Keratinocyte (primary cell): ENCODE measurements around the gene ALS2CL.

Experiments used
- EZH2 ChIP-seq: IDR thresholded peaks from one replicate; pipeline ENCODE4 v1.6.1; 2012; ENCODE audit warnings: inconsistent platforms, mild to moderate bottlenecking, low read length, moderate library complexity
- TF ChIP-seq, protein P1 (sequence below), 3 experiments: IDR thresholded peaks in 1 of 3; conservative IDR thresholded peaks in 1 of 3; optimal IDR thresholded peaks in 1 of 3; 2 replicates in 2 of 3; 3 replicates in 1 of 3; pipeline versions ENCODE3 to v1.5.1; 2011; ENCODE audit warnings: low read length in 3 of 3, mild to moderate bottlenecking in 3 of 3, moderate library complexity in 2 of 3, control low read depth in 1 of 3, inconsistent platforms in 1 of 3; ENCODE audit not compliant: insufficient read depth in 2 of 3; ENCODE audit errors: extremely low read depth in 1 of 3

GRCh38 chr3:46719735-46720271, 26.3 kb upstream of the ALS2CL start:
- TF ChIP-seq, protein P1, sequence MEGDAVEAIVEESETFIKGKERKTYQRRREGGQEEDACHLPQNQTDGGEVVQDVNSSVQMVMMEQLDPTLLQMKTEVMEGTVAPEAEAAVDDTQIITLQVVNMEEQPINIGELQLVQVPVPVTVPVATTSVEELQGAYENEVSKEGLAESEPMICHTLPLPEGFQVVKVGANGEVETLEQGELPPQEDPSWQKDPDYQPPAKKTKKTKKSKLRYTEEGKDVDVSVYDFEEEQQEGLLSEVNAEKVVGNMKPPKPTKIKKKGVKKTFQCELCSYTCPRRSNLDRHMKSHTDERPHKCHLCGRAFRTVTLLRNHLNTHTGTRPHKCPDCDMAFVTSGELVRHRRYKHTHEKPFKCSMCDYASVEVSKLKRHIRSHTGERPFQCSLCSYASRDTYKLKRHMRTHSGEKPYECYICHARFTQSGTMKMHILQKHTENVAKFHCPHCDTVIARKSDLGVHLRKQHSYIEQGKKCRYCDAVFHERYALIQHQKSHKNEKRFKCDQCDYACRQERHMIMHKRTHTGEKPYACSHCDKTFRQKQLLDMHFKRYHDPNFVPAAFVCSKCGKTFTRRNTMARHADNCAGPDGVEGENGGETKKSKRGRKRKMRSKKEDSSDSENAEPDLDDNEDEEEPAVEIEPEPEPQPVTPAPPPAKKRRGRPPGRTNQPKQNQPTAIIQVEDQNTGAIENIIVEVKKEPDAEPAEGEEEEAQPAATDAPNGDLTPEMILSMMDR (optimal IDR thresholded peaks at IDR 0.05 in 1 of 3, IDR thresholded peaks at IDR 0.05 in 1 of 3, conservative IDR thresholded peaks at IDR 0.05 in 1 of 3; ENCODE audit: extremely low read depth in 1 of 3, insufficient read depth in 2 of 3, low read length in 3 of 3): no peak
- TF ChIP-seq EZH2: no peak
